ENCODE results near the gene SBF1.

The SBF1 gene

GRCh38 chr22:50467341-50467740 lies 7.5 kb downstream of the SBF1 start:
- DNase-seq: no peak

GRCh38 chr22:50465066-50465930 lies 9.5 kb downstream of the SBF1 start:
- DNase-seq: no peak

- DNase-seq: no peak
Measured at GRCh38 chr22:50464451-50464850, 10.4 kb downstream of the SBF1 start.

- DNase-seq: no peak
Measured at GRCh38 chr22:50463188-50463900, 11.5 kb downstream of the SBF1 start.

GRCh38 chr22:50461979-50462540 lies 12.8 kb downstream of the SBF1 start:
- no peak for DNase-seq

GRCh38 chr22:50461536-50461935 lies 13.3 kb downstream of the SBF1 start:
- no peak for DNase-seq

GRCh38 chr22:50460938-50461337 lies 13.9 kb downstream of the SBF1 start:
- no peak for DNase-seq

GRCh38 chr22:50459496-50460140 lies 15.2 kb downstream of the SBF1 start:
- DNase-seq: no peak

GRCh38 chr22:50459016-50459415 lies 15.8 kb downstream of the SBF1 start:
- no peak for DNase-seq

- DNase-seq: no peak
Measured at GRCh38 chr22:50456466-50457234, 18.2 kb downstream of the SBF1 start.

- DNase-seq: no peak
Measured at GRCh38 chr22:50456026-50456425, 18.8 kb downstream of the SBF1 start.

- no peak for DNase-seq
Measured at GRCh38 chr22:50455201-50455600, 19.6 kb downstream of the SBF1 start.

- DNase-seq: no peak
Measured at GRCh38 chr22:50454556-50455075, 20.2 kb downstream of the SBF1 start.

GRCh38 chr22:50452649-50453048 lies 22.2 kb downstream of the SBF1 start:
- no peak for DNase-seq

- no peak for DNase-seq
Measured at GRCh38 chr22:50447576-50448551, 27.0 kb downstream of the SBF1 start.

GRCh38 chr22:50446708-50447575 lies 27.9 kb downstream of the SBF1 start:
- no peak for DNase-seq

- DNase-seq: no peak
Measured at GRCh38 chr22:50445880-50446707, 28.7 kb downstream of the SBF1 start.

GRCh38 chr22:50445071-50445879 lies 29.6 kb downstream of the SBF1 start:
- no peak for DNase-seq
